Loucy (cell line): ENCODE results near the gene ANKRD23.

Experiments
- CTCF ChIP-seq: fragments of 200-600 bp; sonication (generic); conservative IDR thresholded peaks from 2 replicates; pipeline ENCODE4 v1.5.1; 2014; ENCODE audit warnings: mild to moderate bottlenecking, antibody characterized with exemption, low read length
- EZH2phosphoT487 ChIP-seq: fragments of 200-600 bp; IDR thresholded peaks from 2 replicates; pipeline ENCODE4 v1.6.1; 2018; ENCODE audit warnings: antibody characterized with exemption, mild to moderate bottlenecking, moderate library complexity, borderline replicate concordance

- TF ChIP-seq CTCF (no peak), EZH2phosphoT487 (no peak)
Measured at GRCh38 chr2:96881349-96882195, 37.8 kb upstream of the ANKRD23 start.
